HepG2 (cell line): ENCODE measurements around the gene FAM169A. TPM values are rescaled to one million over a fixed set of nuclear protein-coding genes. Genes with fewer than 3 reads are reported as not detected.

Source experiments
- AHR ChIP-seq: IDR thresholded peaks from 2 replicates; pipeline ENCODE4 v1.6.1; 2018; ENCODE audit warnings: missing genetic modification reagents, missing compliant biosample characterization
- ARNT ChIP-seq: fragments of 450-650 bp; IDR thresholded peaks from 2 replicates; pipeline ENCODE4 v1.6.1; 2017
- ELF4 ChIP-seq: sonication (generic); formaldehyde crosslinking; IDR thresholded peaks from 2 replicates; pipeline ENCODE4 v1.5.0; 2020; ENCODE audit warnings: missing genetic modification reagents, mild to moderate bottlenecking, moderate library complexity, borderline replicate concordance
- ESRRA ChIP-seq: sonication (generic); formaldehyde crosslinking; IDR thresholded peaks from 2 replicates; pipeline ENCODE4 v1.5.1; 2020; ENCODE audit warnings: mild to moderate bottlenecking, low read depth, missing genetic modification reagents
- GABPB1 ChIP-seq: IDR thresholded peaks from 2 replicates; pipeline ENCODE4 v1.6.1; 2016; ENCODE audit warnings: mild to moderate bottlenecking, missing genetic modification reagents, moderate library complexity, missing compliant biosample characterization
- GATAD2A ChIP-seq: IDR thresholded peaks from 2 replicates; pipeline ENCODE4 v1.6.1; 2016
- KDM3A ChIP-seq: IDR thresholded peaks from 2 replicates; pipeline ENCODE4 v1.6.1; 2018; ENCODE audit warnings: low read depth, missing compliant biosample characterization
- MBD4 ChIP-seq: IDR thresholded peaks from 2 replicates; pipeline ENCODE4 v1.6.1; 2012; ENCODE audit warnings: low read length, inconsistent platforms, borderline replicate concordance
- MIER2 ChIP-seq: IDR thresholded peaks from 2 replicates; pipeline ENCODE4 v1.6.1; 2016; ENCODE audit warnings: missing biosample characterization, missing genetic modification reagents
- PLRG1 ChIP-seq: fragments of 450-650 bp; conservative IDR thresholded peaks from 2 replicates; pipeline ENCODE4 v1.6.1; 2016
- POLR2AphosphoS2 ChIP-seq: IDR thresholded peaks from 2 replicates; pipeline ENCODE4 v1.6.1; 2011; ENCODE audit warnings: low read depth, low read length, improper control_type of control experiment
- RFXAP ChIP-seq: sonication (generic); formaldehyde crosslinking; IDR thresholded peaks from 2 replicates; pipeline ENCODE4 v1.4.0; 2020; ENCODE audit warnings: missing genetic modification reagents, borderline replicate concordance
- TOE1 ChIP-seq: sonication (generic); formaldehyde crosslinking; IDR thresholded peaks from 2 replicates; pipeline ENCODE4 v1.4.0; 2020; ENCODE audit warnings: mild to moderate bottlenecking, missing genetic modification reagents
- XBP1 ChIP-seq: sonication (generic); formaldehyde crosslinking; IDR thresholded peaks from 2 replicates; pipeline ENCODE4 v1.5.0; 2020; ENCODE audit warnings: missing genetic modification reagents
- YEATS4 ChIP-seq: sonication (generic); formaldehyde crosslinking; IDR thresholded peaks from 2 replicates; pipeline ENCODE4 v1.4.0; 2020; ENCODE audit warnings: missing genetic modification reagents, borderline replicate concordance
- ZBTB8A ChIP-seq: sonication (generic); formaldehyde crosslinking; IDR thresholded peaks from 2 replicates; pipeline ENCODE4 v1.4.0; 2020; ENCODE audit warnings: mild to moderate bottlenecking, low read depth, missing genetic modification reagents, borderline replicate concordance
- ZIK1 ChIP-seq: sonication (generic); formaldehyde crosslinking; IDR thresholded peaks from 2 replicates; pipeline ENCODE4 v1.5.0; 2020; ENCODE audit warnings: mild to moderate bottlenecking, low read depth, missing genetic modification reagents, borderline replicate concordance
- ZNF430 ChIP-seq: sonication (generic); formaldehyde crosslinking; IDR thresholded peaks from 2 replicates; pipeline ENCODE4 v1.9.0; 2021; ENCODE audit warnings: mild to moderate bottlenecking, missing genetic modification reagents
- ZSCAN21 ChIP-seq: sonication (generic); formaldehyde crosslinking; IDR thresholded peaks from 2 replicates; pipeline ENCODE4 v1.8.0; 2022; ENCODE audit warnings: mild to moderate bottlenecking, missing genetic modification reagents, moderate library complexity, borderline replicate concordance
- polyA plus RNA-seq, 8 experiments: library from polyadenylated mRNA; depleted of rRNA in 3 of 8; stranded (reverse) in 7 of 8; unstranded in 1 of 8; fragments of >200 nt; fragmentation: Illumina TruSeq in 4 of 8; extraction: Trizol in 4 of 8; gene quantifications; 2 replicates each; pipeline versions ENCODE4 v1.2.1 to v1.2.3, GENCODE V29; 2011 to 2016; ENCODE audit warnings: low read depth in 4 of 8, missing spikeins in 1 of 8, mixed read lengths in 1 of 8; ENCODE audit not compliant: insufficient read depth in 1 of 8
- total RNA-seq, 5 experiments: library from RNA; depleted of rRNA; stranded (reverse); fragments of >200 nt; fragmentation: Illumina TruSeq; extraction: Trizol; gene quantifications; 2 replicates each; pipeline ENCODE4 v1.2.3, GENCODE V29; 2016; ENCODE audit warnings: low read depth in 1 of 5
- TF ChIP-seq, protein P1 (sequence below): sonication (generic); formaldehyde crosslinking; IDR thresholded peaks from 2 replicates; pipeline ENCODE4 v1.5.1; 2020; ENCODE audit warnings: mild to moderate bottlenecking, missing genetic modification reagents, borderline replicate concordance
- TF ChIP-seq, protein P2 (sequence below): sonication (generic); formaldehyde crosslinking; IDR thresholded peaks from 2 replicates; pipeline ENCODE4 v1.4.0; 2020; ENCODE audit warnings: missing genetic modification reagents
- TF ChIP-seq, protein P3 (sequence below): sonication (generic); formaldehyde crosslinking; IDR thresholded peaks from 2 replicates; pipeline ENCODE4 v1.8.1; 2022; ENCODE audit warnings: mild to moderate bottlenecking, missing genetic modification reagents
- TF ChIP-seq, protein P4 (sequence below): sonication (generic); formaldehyde crosslinking; IDR thresholded peaks from 2 replicates; pipeline ENCODE4 v1.4.0; 2020; ENCODE audit warnings: missing genetic modification reagents, low read depth, mild to moderate bottlenecking, borderline replicate concordance

FAM169A gene
- total and polyA plus RNA-seq, 2 of the 13 experiments (the other 11 are each of a cell fraction or from before 2014, with no cell fraction given), result 21.1 to 110 TPM

DNA sequence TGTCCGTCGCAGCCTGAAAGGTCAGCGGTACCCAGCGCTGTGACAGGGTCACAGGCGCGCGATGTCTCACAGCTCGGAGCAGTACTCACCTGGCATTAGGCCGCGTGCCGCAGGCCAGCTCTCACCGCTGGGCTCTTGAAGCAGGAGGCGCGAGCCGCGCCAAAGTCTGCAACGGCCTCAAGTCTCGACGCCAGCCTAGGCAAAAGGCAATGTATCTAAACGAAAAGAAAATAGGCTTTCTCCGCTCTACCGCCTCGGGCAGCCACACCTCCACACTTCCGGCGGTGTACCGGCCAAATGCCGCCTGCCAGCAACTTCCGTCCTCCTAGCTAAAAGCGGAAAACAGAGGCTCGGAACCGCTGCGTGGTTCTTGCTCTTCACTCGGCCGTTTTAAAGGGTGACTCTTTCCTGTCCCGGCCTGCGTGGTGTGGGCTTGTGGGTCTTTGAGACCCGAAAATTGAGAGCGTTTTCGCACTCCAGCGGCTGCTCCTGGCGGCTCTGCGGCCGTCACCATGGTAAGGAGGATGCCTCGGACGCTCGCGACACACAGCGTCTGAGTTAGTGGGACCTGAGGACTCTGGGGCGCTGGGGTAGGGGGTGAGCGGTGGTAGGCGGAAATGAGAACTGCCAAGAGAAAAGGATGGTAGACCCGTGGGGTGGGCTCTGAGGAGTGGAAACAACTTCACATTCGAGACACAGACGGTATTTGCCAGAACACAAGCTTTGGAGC lies 99.2 kb downstream of the FAM169A start, which contains the start of the genes GFM2 and NSA2 (continued):
- TF ChIP-seq, protein P1, sequence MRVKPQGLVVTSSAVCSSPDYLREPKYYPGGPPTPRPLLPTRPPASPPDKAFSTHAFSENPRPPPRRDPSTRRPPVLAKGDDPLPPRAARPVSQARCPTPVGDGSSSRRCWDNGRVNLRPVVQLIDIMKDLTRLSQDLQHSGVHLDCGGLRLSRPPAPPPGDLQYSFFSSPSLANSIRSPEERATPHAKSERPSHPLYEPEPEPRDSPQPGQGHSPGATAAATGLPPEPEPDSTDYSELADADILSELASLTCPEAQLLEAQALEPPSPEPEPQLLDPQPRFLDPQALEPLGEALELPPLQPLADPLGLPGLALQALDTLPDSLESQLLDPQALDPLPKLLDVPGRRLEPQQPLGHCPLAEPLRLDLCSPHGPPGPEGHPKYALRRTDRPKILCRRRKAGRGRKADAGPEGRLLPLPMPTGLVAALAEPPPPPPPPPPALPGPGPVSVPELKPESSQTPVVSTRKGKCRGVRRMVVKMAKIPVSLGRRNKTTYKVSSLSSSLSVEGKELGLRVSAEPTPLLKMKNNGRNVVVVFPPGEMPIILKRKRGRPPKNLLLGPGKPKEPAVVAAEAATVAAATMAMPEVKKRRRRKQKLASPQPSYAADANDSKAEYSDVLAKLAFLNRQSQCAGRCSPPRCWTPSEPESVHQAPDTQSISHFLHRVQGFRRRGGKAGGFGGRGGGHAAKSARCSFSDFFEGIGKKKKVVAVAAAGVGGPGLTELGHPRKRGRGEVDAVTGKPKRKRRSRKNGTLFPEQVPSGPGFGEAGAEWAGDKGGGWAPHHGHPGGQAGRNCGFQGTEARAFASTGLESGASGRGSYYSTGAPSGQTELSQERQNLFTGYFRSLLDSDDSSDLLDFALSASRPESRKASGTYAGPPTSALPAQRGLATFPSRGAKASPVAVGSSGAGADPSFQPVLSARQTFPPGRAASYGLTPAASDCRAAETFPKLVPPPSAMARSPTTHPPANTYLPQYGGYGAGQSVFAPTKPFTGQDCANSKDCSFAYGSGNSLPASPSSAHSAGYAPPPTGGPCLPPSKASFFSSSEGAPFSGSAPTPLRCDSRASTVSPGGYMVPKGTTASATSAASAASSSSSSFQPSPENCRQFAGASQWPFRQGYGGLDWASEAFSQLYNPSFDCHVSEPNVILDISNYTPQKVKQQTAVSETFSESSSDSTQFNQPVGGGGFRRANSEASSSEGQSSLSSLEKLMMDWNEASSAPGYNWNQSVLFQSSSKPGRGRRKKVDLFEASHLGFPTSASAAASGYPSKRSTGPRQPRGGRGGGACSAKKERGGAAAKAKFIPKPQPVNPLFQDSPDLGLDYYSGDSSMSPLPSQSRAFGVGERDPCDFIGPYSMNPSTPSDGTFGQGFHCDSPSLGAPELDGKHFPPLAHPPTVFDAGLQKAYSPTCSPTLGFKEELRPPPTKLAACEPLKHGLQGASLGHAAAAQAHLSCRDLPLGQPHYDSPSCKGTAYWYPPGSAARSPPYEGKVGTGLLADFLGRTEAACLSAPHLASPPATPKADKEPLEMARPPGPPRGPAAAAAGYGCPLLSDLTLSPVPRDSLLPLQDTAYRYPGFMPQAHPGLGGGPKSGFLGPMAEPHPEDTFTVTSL (CRISPR knock-in tag), result no peak
- TF ChIP-seq ELF4 (CRISPR knock-in tag) (peak; percentile 69; the same call in 1 of the 2 replicates), POLR2AphosphoS2 (peak; percentile 76; the same call in 1 of the 2 replicates), ZSCAN21 (peak; percentile 91), YEATS4 (CRISPR knock-in tag) (peak; percentile 96), XBP1 (no peak), GATAD2A (CRISPR knock-in tag) (peak; percentile 76), PLRG1 (no peak), ESRRA (CRISPR knock-in tag) (no peak), ARNT (no peak), TOE1 (CRISPR knock-in tag) (peak; percentile 79; the same call in 1 of the 2 replicates), AHR (CRISPR knock-in tag) (peak; percentile 58; the same call in 1 of the 2 replicates), MBD4 (no peak), ZBTB8A (CRISPR knock-in tag) (no peak), KDM3A (CRISPR knock-in tag) (peak; percentile 63; the same call in 1 of the 2 replicates), ZNF430 (CRISPR knock-in tag) (no peak), ZIK1 (CRISPR knock-in tag) (no peak; the same call in 1 of the 2 replicates), GABPB1 (peak; percentile 100), RFXAP (CRISPR knock-in tag) (peak; percentile 87; the same call in 1 of the 2 replicates), MIER2 (peak; percentile 76)
- TF ChIP-seq, protein P2, sequence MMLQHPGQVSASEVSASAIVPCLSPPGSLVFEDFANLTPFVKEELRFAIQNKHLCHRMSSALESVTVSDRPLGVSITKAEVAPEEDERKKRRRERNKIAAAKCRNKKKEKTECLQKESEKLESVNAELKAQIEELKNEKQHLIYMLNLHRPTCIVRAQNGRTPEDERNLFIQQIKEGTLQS (CRISPR knock-in tag), result no peak; the same call in 1 of the 2 replicates
- TF ChIP-seq, protein P3, sequence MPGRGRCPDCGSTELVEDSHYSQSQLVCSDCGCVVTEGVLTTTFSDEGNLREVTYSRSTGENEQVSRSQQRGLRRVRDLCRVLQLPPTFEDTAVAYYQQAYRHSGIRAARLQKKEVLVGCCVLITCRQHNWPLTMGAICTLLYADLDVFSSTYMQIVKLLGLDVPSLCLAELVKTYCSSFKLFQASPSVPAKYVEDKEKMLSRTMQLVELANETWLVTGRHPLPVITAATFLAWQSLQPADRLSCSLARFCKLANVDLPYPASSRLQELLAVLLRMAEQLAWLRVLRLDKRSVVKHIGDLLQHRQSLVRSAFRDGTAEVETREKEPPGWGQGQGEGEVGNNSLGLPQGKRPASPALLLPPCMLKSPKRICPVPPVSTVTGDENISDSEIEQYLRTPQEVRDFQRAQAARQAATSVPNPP (CRISPR knock-in tag), result no peak; the same call in 1 of the 2 replicates
- TF ChIP-seq, protein P4, sequence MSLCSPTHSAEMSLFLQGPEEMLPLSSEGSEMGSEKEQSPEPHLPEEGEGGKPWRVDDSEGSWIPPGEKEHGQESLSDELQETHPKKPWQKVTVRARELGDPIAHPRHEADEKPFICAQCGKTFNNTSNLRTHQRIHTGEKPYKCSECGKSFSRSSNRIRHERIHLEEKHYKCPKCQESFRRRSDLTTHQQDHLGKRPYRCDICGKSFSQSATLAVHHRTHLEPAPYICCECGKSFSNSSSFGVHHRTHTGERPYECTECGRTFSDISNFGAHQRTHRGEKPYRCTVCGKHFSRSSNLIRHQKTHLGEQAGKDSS (CRISPR knock-in tag), result peak; percentile 78; the same call in 1 of the 2 replicates
